ENCODE results near the gene TSEN34. TPM values are rescaled to one million over a fixed set of nuclear protein-coding genes. Genes with fewer than 3 reads are reported as not detected.

The TSEN34 gene
- total RNA-seq, 2 experiments from 2014 or later = 16.7 to 23.6 TPM

- intact Hi-C loops (cut with micrococcal nuclease; ENCODE audit: unreplicated experiment) = no loop called here
- Histone ChIP-seq H3K9me3 (ENCODE audit: low read length) (no peaks in the 10 kb centered on the region), H3K4me1 (ENCODE audit: insufficient read depth, low read length, poor library complexity, severe bottlenecking) (peaks cover 17% of the 10 kb centered on the region), H3K79me2 (ENCODE audit: insufficient read depth, low read depth, low read length) (peaks cover 6% of the 10 kb centered on the region; the same call in 1 of the 2 replicates), H4K20me1 (ENCODE audit: insufficient read depth, low read length) (no peaks in the 10 kb centered on the region), H3K4me3 (ENCODE audit: low read depth, low read length, poor library complexity, severe bottlenecking) (no peak overlapping the region), H3K4me2 (ENCODE audit: low read length) (no peak overlapping the region), H3K36me3 (ENCODE audit: insufficient read depth, low read length) (peaks cover 80% of the 10 kb centered on the region), H3K27ac (ENCODE audit: low read depth, low read length, poor library complexity, severe bottlenecking) (no peak overlapping the region), H2AFZ (ENCODE audit: low read length) (no peak overlapping the region), H3K9me2 (ENCODE audit: insufficient read depth, low read length) (no peaks in the 10 kb centered on the region)
- CTCF ChIA-PET (ENCODE audit: unreplicated experiment) = no interaction called here
- TSS peak; percentile 45 for BruUV-seq (replicated peaks)
- TF ChIP-seq CTCF (conservative IDR thresholded peaks at IDR 0.05; ENCODE audit: low read length) = no peak
- no peak for TF ChIP-seq EZH2phosphoT487 (IDR thresholded peaks at IDR 0.05; ENCODE audit: borderline replicate concordance, low read depth, low read length)
- no peak for DNase-seq (ENCODE audit: low spot score)
- POLR2A ChIA-PET = no interaction called here
Measured at GRCh38 chr19:54154603-54155345, 36.3 kb upstream of the TSEN34 start.

- H2AFZ ChIP-seq (ENCODE audit: low read length) = no peak overlapping the region
- intact Hi-C loops (cut with micrococcal nuclease; ENCODE audit: unreplicated experiment) = no loop called here
- TF ChIP-seq CTCF (conservative IDR thresholded peaks at IDR 0.05; ENCODE audit: low read length) (no peak), EZH2phosphoT487 (IDR thresholded peaks at IDR 0.05; ENCODE audit: borderline replicate concordance, low read depth, low read length) (no peak)
- no peaks in the 10 kb centered on the region for H3K9me3 ChIP-seq (ENCODE audit: low read length)
- no peak overlapping the region for H3K27ac ChIP-seq (ENCODE audit: low read depth, low read length, poor library complexity, severe bottlenecking)
- H3K4me3 ChIP-seq (ENCODE audit: low read depth, low read length, poor library complexity, severe bottlenecking) = no peak overlapping the region
- H4K20me1 ChIP-seq (ENCODE audit: insufficient read depth, low read length) = no peaks in the 10 kb centered on the region
- no peaks in the 10 kb centered on the region for H3K9me2 ChIP-seq (ENCODE audit: insufficient read depth, low read length)
- POLR2A ChIA-PET = interaction anchor here (1.2 kb wide), 1 partner anchor 19 kb away, joined by 5 read pairs; the partner anchor contains the start of gene CNOT3
- no TSS peak for BruUV-seq (replicated peaks)
- peaks cover 72% of the 10 kb centered on the region for H3K36me3 ChIP-seq (ENCODE audit: insufficient read depth, low read length)
- no peak for DNase-seq (ENCODE audit: low spot score)
- peaks cover 19% of the 10 kb centered on the region for H3K4me1 ChIP-seq (ENCODE audit: insufficient read depth, low read length, poor library complexity, severe bottlenecking)
- no peak overlapping the region for H3K4me2 ChIP-seq (ENCODE audit: low read length)
- peaks cover 6% of the 10 kb centered on the region; the same call in 1 of the 2 replicates for H3K79me2 ChIP-seq (ENCODE audit: insufficient read depth, low read depth, low read length)
- CTCF ChIA-PET (ENCODE audit: unreplicated experiment) = no interaction called here
Measured at GRCh38 chr19:54155694-54156093, 35.4 kb upstream of the TSEN34 start.

GRCh38 chr19:54156490-54156889 lies 34.6 kb upstream of the TSEN34 start:
- H4K20me1 ChIP-seq (ENCODE audit: insufficient read depth, low read length) = no peaks in the 10 kb centered on the region
- no peak overlapping the region for H3K4me2 ChIP-seq (ENCODE audit: low read length)
- TF ChIP-seq CTCF (conservative IDR thresholded peaks at IDR 0.05; ENCODE audit: low read length) = no peak
- no peak for TF ChIP-seq EZH2phosphoT487 (IDR thresholded peaks at IDR 0.05; ENCODE audit: borderline replicate concordance, low read depth, low read length)
- H3K9me3 ChIP-seq (ENCODE audit: low read length) = no peaks in the 10 kb centered on the region
- intact Hi-C loops (cut with micrococcal nuclease; ENCODE audit: unreplicated experiment) = no loop called here
- ChIA-PET POLR2A (interaction anchor here (1.2 kb wide), 1 partner anchor 19 kb away, joined by 5 read pairs; the partner anchor contains the start of gene CNOT3), CTCF (ENCODE audit: unreplicated experiment) (no interaction called here)
- no peak overlapping the region for H2AFZ ChIP-seq (ENCODE audit: low read length)
- peaks cover 25% of the 10 kb centered on the region for H3K4me1 ChIP-seq (ENCODE audit: insufficient read depth, low read length, poor library complexity, severe bottlenecking)
- no peak for DNase-seq (ENCODE audit: low spot score)
- no peaks in the 10 kb centered on the region for H3K9me2 ChIP-seq (ENCODE audit: insufficient read depth, low read length)
- H3K27ac ChIP-seq (ENCODE audit: low read depth, low read length, poor library complexity, severe bottlenecking) = no peak overlapping the region
- peaks cover 6% of the 10 kb centered on the region; the same call in 1 of the 2 replicates for H3K79me2 ChIP-seq (ENCODE audit: insufficient read depth, low read depth, low read length)
- H3K36me3 ChIP-seq (ENCODE audit: insufficient read depth, low read length) = peaks cover 65% of the 10 kb centered on the region
- no peak overlapping the region for H3K4me3 ChIP-seq (ENCODE audit: low read depth, low read length, poor library complexity, severe bottlenecking)
- BruUV-seq (replicated peaks) = no TSS peak
